ENCODE results near the gene ERG.

The ERG gene

GRCh38 chr21:38496224-38496623 is 2.1 kb downstream of the ERG start:
- DNase-seq, result no peak

DNA sequence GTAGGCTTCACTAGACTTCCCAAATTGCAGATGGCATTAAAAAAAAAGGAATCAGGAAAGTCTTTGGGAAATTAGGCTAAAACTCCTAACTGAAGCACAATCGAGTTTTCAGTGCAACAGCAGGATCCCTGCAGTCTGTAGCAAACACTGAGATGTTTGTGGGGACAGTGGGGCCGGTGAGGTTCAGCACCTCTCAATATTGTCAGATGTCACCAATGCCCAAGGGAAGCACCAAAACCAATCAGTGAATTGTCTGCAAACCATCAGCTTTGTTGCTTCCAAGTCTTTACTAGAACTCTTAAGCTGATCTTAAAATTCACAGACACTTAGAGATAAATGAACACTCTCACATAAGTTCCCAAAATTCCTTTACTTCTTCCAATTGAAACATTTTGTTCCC is 2.6 kb downstream of the ERG start:
- DNase-seq, result no peak

GRCh38 chr21:38495242-38495641 is 3.0 kb downstream of the ERG start:
- DNase-seq, result no peak

DNA sequence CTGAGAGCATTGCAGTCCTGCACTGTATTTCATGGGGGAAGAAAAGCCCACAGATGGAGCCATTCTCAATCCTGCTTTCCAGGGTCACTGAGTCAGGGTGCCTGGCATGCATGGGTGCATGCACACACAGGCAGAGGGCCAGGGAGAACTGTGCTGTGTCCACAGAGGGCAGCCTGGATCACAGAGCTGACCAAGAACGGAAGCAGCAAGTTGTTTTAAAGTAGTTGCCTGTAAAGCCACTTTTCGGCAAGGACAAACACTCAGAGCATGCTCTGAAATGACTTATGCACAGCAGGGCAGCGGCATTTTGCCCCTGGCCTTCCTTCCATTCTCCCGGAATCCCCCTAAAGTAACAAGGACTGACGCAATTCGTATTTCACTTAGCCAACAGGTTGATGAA is 3.6 kb downstream of the ERG start:
- DNase-seq, result no peak

DNA sequence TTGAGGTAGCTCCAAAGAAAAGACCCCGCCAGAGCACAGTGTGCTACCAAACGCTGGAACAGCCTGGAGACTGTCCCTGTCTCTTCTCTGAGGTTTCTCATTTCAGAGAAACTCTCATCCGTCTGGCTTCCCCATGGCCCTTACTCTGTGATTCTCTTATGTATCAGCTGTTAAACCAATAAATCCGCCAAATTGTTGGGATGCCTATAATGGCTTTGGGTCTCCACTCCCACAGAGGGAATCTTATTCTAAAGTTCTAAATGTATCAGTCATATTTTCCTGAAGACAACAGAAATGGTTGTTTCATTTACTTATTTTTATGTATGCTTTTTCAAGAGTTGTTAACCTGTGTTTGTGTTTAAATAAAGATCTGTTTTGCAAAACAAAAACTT is 4.0 kb downstream of the ERG start:
- no peak for DNase-seq

DNA sequence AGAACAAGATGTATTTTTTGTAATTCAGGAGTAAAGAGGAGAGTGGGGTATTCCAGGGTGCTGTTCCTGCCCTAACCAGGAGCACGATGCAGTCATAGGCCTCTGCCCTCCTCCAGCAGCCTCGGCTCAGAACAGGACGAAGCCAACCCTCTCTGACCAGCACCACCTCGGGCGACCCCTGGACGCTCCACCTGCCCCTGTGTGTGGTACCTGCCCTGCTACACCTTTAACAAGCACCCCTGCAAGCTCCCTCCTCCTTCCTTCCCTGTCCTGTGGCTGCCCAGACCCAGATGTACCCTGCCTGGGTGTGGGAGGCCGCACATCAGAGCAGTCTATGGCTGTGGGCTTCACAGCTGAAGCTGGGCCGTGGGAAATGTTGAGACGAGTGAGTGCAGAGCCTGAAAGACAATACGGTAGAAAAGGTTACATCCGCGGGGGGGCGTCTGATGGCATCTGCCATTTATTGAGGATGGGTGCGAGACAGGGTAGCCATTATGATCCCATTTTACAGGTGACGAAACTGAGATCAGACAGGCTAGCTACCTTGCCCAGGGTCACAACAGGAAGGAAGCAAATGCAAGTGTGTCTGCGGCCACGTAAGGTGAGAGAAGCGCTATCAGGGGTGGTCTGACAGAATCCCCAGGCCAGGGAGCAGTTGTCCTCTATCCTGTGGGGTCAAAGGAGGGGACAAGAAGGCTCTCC is 4.6 kb downstream of the ERG start:
- DNase-seq, result no peak

GRCh38 chr21:38492007-38492406 is 6.3 kb downstream of the ERG start:
- no peak for DNase-seq

- DNase-seq, result no peak
Observed at GRCh38 chr21:38491536-38491935, 6.7 kb downstream of the ERG start.

DNA sequence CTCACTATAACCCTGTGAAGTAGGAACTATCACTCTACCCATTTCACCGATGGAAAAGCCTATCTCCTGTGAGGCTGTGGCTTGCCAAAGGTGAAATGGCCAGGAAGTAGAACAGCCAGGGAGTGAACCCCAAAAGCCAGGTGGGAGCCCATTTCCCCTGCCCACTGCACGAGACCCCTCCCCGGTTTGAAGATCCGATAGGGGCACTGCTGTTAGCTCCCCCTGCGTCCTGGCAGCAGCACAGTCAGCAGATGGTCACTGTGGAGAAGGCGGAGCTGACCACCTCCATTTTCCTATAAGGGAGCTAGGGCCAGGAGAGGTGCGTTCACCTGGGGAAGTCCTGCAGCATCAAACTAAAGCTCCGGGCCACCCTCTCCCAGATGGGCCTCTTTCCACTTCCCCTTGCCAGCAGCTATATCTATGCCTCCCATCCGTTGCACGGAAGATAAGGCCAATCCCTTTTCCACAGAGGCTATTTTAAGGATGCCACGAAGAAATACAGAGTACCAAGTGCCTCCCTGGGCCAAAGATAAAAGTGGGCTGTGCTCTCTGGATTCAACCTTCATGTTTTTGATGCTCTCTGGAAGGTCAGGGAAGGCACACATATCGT is 7.8 kb downstream of the ERG start:
- DNase-seq, result no peak

- no peak for DNase-seq
Observed at GRCh38 chr21:38489729-38490128, 8.5 kb downstream of the ERG start.

DNA sequence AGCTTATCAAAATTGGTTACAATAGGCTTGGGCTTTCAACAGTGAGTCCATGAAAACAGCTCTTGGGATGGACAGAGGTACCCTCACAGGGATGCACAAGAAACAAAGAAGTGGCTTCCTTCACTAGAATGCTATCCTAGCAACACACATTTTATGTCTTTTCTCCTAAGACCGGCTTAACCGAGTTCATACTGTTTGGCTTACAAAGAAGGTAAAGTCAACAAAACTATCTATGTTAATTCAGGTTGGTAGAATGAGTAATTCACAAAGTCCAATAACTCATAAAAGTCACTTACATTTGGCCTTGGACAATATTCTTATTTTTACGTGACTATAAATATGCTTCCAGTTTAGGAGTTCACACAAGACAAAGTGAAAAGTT is 9.0 kb downstream of the ERG start:
- DNase-seq, result no peak

- DNase-seq, result no peak
Observed at GRCh38 chr21:38488640-38489270, 9.5 kb downstream of the ERG start.

- DNase-seq, result no peak
Observed at GRCh38 chr21:38487901-38488639, 10.2 kb downstream of the ERG start.

GRCh38 chr21:38486706-38487105 is 11.6 kb downstream of the ERG start:
- DNase-seq, result no peak

GRCh38 chr21:38486221-38486620 is 12.1 kb downstream of the ERG start:
- no peak for DNase-seq

DNA sequence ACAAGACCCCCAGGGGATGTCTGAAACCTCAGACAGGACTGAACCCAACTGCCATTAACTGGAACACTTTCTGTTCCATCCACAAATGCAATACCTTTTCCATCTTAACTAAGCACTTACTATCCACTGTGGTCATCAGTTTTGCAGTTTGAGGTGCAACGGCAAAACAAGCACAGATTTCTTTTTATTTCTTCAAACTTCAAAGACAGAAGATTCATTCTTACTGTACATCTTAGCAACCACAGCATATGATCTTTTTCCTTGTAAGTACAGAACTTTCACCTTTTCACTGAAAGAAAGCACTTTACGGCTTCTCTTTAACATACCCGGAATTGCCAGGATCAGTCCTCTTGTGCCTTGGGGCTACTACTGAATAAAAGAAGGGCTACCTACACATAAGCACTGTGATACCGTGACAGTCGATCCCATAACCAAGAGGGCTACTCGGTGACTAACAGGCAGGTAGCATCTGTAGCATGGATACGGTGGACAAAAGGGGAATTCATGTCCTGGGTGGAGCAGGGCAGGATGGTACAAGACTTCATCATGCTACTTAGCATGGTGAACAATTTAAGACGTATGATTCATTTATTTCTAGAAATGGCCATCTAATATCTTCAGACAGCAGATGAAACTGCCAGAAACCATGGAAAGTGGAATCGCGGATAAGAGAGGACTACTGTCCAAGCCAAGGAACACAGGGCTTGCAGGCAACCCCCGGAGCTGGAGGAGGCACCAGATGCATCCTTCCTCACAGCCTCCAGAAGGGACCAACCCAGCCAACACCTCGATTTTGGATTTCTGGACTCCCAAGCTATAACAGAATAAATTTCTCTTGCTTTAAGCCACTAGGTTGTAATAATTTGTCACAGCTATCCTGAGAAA is 18.4 kb downstream of the ERG start:
- no peak for DNase-seq

DNA sequence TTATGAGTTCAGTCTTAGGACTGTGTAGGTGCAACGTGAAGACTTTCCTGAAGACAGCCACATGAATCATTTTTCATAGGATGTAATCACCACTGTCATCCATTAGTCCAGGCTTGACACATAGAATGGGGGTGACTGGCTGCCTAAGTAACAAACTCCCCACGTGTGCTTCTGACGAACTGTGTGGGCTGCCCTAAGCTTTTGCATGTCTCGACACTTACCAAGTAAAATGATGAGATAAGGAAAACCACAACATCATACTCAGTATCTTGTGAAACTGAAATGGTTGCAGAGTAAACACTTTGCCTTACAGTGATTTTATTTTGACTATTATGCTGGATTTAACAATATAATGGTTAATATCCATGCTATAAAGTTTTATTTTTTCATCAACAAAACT is 19.5 kb downstream of the ERG start:
- DNase-seq, result no peak

DNA sequence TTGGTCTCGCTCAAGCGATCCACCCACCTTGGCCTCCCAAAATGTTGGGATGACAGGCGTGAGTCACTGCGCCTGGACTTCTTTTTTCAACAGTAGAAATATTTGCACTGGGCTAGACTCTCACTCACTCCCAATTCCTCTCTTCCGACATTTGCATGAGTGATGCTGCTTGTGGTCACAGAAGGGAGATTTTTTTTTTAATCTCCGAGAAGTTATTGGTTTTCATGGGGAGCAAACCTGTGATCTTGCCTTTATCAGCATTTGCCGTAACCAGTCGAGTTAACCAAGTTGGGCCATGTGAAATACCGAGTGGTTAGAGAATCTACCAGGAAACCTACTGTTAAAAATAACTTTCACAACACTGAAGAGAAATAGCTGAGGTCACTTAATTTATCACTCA is 21.1 kb downstream of the ERG start:
- DNase-seq, result no peak

- DNase-seq, result no peak
Observed at GRCh38 chr21:38476385-38476784, 21.9 kb downstream of the ERG start.

DNA sequence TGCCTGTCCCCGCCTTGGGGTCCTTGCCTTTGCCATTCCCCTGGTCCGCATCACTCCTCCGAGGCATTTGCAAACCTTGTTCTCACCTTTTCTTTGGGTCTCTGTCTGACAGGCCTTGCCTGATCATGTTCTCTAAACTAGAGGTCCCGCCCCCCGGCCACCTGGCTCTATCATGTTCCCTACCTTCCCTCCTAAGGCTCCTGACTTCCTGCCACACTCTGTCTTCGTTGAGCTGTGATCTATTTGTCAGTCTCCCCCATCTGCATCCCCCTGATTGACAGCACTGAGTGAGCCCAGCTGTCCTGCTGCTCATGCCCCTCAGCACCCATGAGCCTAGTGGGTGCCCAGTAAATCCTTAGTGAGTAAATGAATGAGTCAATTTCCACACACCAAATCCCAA is 22.8 kb downstream of the ERG start:
- no peak for DNase-seq

DNA sequence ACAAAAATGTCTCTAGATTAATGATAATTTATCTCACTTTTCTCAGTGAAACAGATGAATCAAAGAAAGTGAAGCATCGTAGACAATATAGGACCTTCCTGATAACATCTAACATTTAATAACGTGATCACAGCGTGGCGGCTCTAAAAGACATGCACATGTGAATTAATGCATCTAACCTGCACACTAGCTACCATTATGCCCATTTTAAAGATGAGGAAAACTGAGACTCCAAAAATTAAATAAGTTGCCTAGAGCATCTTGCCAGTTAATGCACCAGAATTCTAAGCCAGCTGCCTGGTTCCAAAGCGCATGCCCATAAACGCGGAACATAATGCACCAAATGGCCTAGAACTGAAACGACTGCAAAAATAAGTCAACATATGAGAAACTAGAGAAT is 23.5 kb downstream of the ERG start:
- DNase-seq, result no peak

- no peak for DNase-seq
Observed at GRCh38 chr21:38474124-38474523, 24.2 kb downstream of the ERG start.
